Cardiac muscle cell (in vitro differentiated cells and primary cell): ENCODE measurements around the gene METTL4. TPM values are rescaled to one million over a fixed set of nuclear protein-coding genes. Genes with fewer than 3 reads are reported as not detected.
A peak's percentile ranks its signal among the peaks of the same experiment; 100 is the strongest.

Experiments used
- DNase-seq, 2 donors: peaks; one replicate each; pipeline versions ENCODE4 v3.0.0 to v3.0.0-alpha.2; 2010 to 2017; ENCODE audit warnings: low read depth in 1 of 2, low spot score in 1 of 2
- H3K27ac ChIP-seq: fragments of 200-600 bp; sonication (generic); 2 replicates; pipeline ENCODE4 v1.5.1; 2016
- H3K27me3 ChIP-seq: fragments of 200-600 bp; sonication (generic); 2 replicates; pipeline ENCODE4 v1.6.0; 2016; ENCODE audit warnings: control low read depth
- H3K36me3 ChIP-seq: fragments of 200-600 bp; sonication (generic); 2 replicates; pipeline ENCODE4 v1.5.1; 2016; ENCODE audit warnings: control low read depth
- H3K4me1 ChIP-seq: fragments of 200-600 bp; sonication (generic); 2 replicates; pipeline ENCODE4 v1.8.1; 2017; ENCODE audit warnings: low read depth, mild to moderate bottlenecking, mixed run types
- H3K4me3 ChIP-seq: fragments of 200-600 bp; sonication (generic); 2 replicates; pipeline ENCODE4 v1.5.1; 2016; ENCODE audit warnings: mild to moderate bottlenecking
- H3K9me3 ChIP-seq: fragments of 200-600 bp; sonication (generic); 2 replicates; pipeline ENCODE4 v1.5.1; 2017; ENCODE audit warnings: low read depth, mild to moderate bottlenecking, control low read depth
- CTCF ChIP-seq: IDR thresholded peaks from 2 replicates; pipeline ENCODE4 v1.5.1; 2012; ENCODE audit warnings: low read depth, mild to moderate bottlenecking, low read length
- polyA plus RNA-seq: library from polyadenylated mRNA; unstranded; fragments of >200 nt; fragmentation: Nextera tagmentation; extraction: Ambion mirVana; gene quantifications from 2 replicates; pipeline ENCODE4 v1.2.1, GENCODE V29; 2016
- total RNA-seq: library from RNA; depleted of rRNA; stranded (reverse); fragments of >200 nt; gene quantifications from 2 replicates; pipeline ENCODE4 v1.2.3, GENCODE V29; 2016

METTL4 gene
- total and polyA plus RNA-seq, 2 experiments from 2014 or later, result 5.6 to 7.5 TPM

- H3K36me3 ChIP-seq, result no peaks in the 10 kb centered on the region
- TF ChIP-seq CTCF, result no peak
- H3K9me3 ChIP-seq, result no peaks in the 10 kb centered on the region
- peak overlapping the region; percentile 99 for H3K4me3 ChIP-seq
- no peak overlapping the region for H3K27ac ChIP-seq
- H3K27me3 ChIP-seq, result no peaks in the 10 kb centered on the region
- H3K4me1 ChIP-seq, result peaks cover 16% of the 10 kb centered on the region
- DNase-seq, result no peak
Measured at GRCh38 chr18:2572171-2572569, 865 bp upstream of the METTL4 start.

GRCh38 chr18:2570772-2571199 is 519 bp downstream of the METTL4 start:
- Histone ChIP-seq H3K27ac (peak overlapping the region; percentile 100), H3K27me3 (no peaks in the 10 kb centered on the region), H3K36me3 (no peaks in the 10 kb centered on the region), H3K9me3 (no peaks in the 10 kb centered on the region), H3K4me3 (peak overlapping the region; percentile 99), H3K4me1 (peaks cover 16% of the 10 kb centered on the region)
- peak; percentile 82 to 83 for DNase-seq
- TF ChIP-seq CTCF, result no peak

GRCh38 chr18:2569338-2570207 is 1.7 kb downstream of the METTL4 start:
- H3K36me3 ChIP-seq, result no peaks in the 10 kb centered on the region
- peaks cover 16% of the 10 kb centered on the region for H3K4me1 ChIP-seq
- H3K27me3 ChIP-seq, result no peaks in the 10 kb centered on the region
- peak overlapping the region; percentile 100 for H3K27ac ChIP-seq
- no peak overlapping the region for H3K4me3 ChIP-seq
- no peak for TF ChIP-seq CTCF
- H3K9me3 ChIP-seq, result no peaks in the 10 kb centered on the region
- no peak for DNase-seq

- H3K27me3 ChIP-seq, result no peaks in the 10 kb centered on the region
Measured at GRCh38 chr18:2568605-2569004, 2.7 kb downstream of the METTL4 start.

GRCh38 chr18:2568129-2568528 is 3.2 kb downstream of the METTL4 start:
- Histone ChIP-seq H3K27me3 (no peaks in the 10 kb centered on the region), H3K4me1 (peaks cover 5% of the 10 kb centered on the region), H3K27ac (no peak overlapping the region), H3K9me3 (no peaks in the 10 kb centered on the region), H3K36me3 (no peaks in the 10 kb centered on the region), H3K4me3 (no peak overlapping the region)
- no peak for DNase-seq
- TF ChIP-seq CTCF, result no peak

More at GRCh38 chr18:2568605-2569004, 2.7 kb downstream of the METTL4 start:
- peaks cover 10% of the 10 kb centered on the region for H3K4me1 ChIP-seq
- no peaks in the 10 kb centered on the region for H3K36me3 ChIP-seq
- DNase-seq, result no peak
- H3K9me3 ChIP-seq, result no peaks in the 10 kb centered on the region
- TF ChIP-seq CTCF, result no peak
- H3K27ac ChIP-seq, result no peak overlapping the region
- no peak overlapping the region for H3K4me3 ChIP-seq
